SK-N-SH (cell line): ENCODE measurements around the gene NOD1. TPM values are rescaled to one million over a fixed set of nuclear protein-coding genes. Genes with fewer than 3 reads are reported as not detected.

ENCODE experiments used
- CTCF ChIA-PET: fragments of 300-600, 350-600 bp; formaldehyde crosslinking; extraction: SDS; loops from one replicate; lab custom pipeline; 2021; lab: Yijun Ruan, JAX
- POLR2A ChIA-PET: fragments of 350-600 bp; sonication (Branson Sonifier 250); formaldehyde crosslinking; extraction: SDS; loops from one replicate; lab custom pipeline; 2020; ENCODE audit warnings: antibody characterized with exemption, inconsistent platforms; lab: Yijun Ruan, JAX
- DNase-seq: peaks from one replicate; pipeline ENCODE4 v3.0.0; 2012
- H2AFZ ChIP-seq: fragments of 200-600 bp; sonication (generic); 2 replicates; pipeline ENCODE4 v1.8.1; 2016; ENCODE audit warnings: antibody characterized with exemption, mild to moderate bottlenecking, low read depth
- H3F3A ChIP-seq: fragments of 200-600 bp; sonication (generic); replicated peaks from 2 replicates; pipeline ENCODE3; 2016; ENCODE audit warnings: antibody characterized with exemption, mild to moderate bottlenecking; ENCODE audit not compliant: insufficient read depth
- H3K27ac ChIP-seq, 2 experiments: fragments of 200-500 bp in 1 of 2; fragments of 200-600 bp in 1 of 2; sonication (Bioruptor generic) in 1 of 2; sonication (generic), shearing (Covaris generic) in 1 of 2; 2 replicates each; pipeline versions ENCODE4 v1.5.1 to v1.6.1; 2014 to 2016; ENCODE audit warnings: low read depth in 2 of 2, inconsistent platforms in 1 of 2, low read length in 1 of 2, mild to moderate bottlenecking in 1 of 2, mixed read lengths in 1 of 2
- H3K27me3 ChIP-seq: fragments of 200-600 bp; sonication (generic), shearing (Covaris generic); 2 replicates; pipeline ENCODE4 v1.6.1; 2016; ENCODE audit warnings: mixed run types; ENCODE audit not compliant: insufficient read depth
- H3K36me3 ChIP-seq, 2 experiments: fragments of 200-500 bp in 1 of 2; fragments of 200-600 bp in 1 of 2; sonication (Bioruptor generic) in 1 of 2; sonication (generic) in 1 of 2; replicated peaks in 1 of 2; 2 replicates each; pipeline versions ENCODE3 to v1.5.1; 2014 to 2016; ENCODE audit warnings: low read length in 1 of 2, mild to moderate bottlenecking in 1 of 2; ENCODE audit not compliant: insufficient read depth in 2 of 2, control insufficient read depth in 1 of 2
- H3K4me1 ChIP-seq, 2 experiments: fragments of 200-500 bp in 1 of 2; fragments of 200-600 bp in 1 of 2; sonication (Bioruptor generic) in 1 of 2; sonication (generic), shearing (Covaris generic) in 1 of 2; 2 replicates each; pipeline versions ENCODE4 v1.5.1 to v1.6.1; 2014 to 2016; ENCODE audit warnings: low read depth in 1 of 2, low read length in 1 of 2, mixed run types in 1 of 2; ENCODE audit not compliant: insufficient read depth in 2 of 2, control insufficient read depth in 1 of 2
- H3K4me2 ChIP-seq: fragments of 200-600 bp; sonication (generic), shearing (Covaris generic); 2 replicates; pipeline ENCODE4 v1.6.1; 2017; ENCODE audit warnings: mixed run types
- H3K4me3 ChIP-seq, 2 experiments: fragments of 200-500 bp in 1 of 2; fragments of 200-600 bp in 1 of 2; sonication (Bioruptor generic) in 1 of 2; sonication (generic), shearing (Covaris generic) in 1 of 2; 2 replicates each; pipeline versions ENCODE4 v1.5.1 to v1.8.1; 2014 to 2016; ENCODE audit warnings: low read depth in 2 of 2, inconsistent platforms in 1 of 2, low read length in 1 of 2, mild to moderate bottlenecking in 1 of 2, mixed read lengths in 1 of 2, moderate library complexity in 1 of 2
- H3K79me2 ChIP-seq: fragments of 200-600 bp; sonication (generic); 2 replicates; pipeline ENCODE4 v1.8.1; 2017; ENCODE audit warnings: mild to moderate bottlenecking; ENCODE audit not compliant: insufficient read depth
- H3K9ac ChIP-seq: fragments of 200-600 bp; sonication (generic); 2 replicates; pipeline ENCODE4 v1.6.1; 2017; ENCODE audit warnings: mixed run types
- H3K9me2 ChIP-seq: fragments of 200-600 bp; sonication (generic); 2 replicates; pipeline ENCODE4 v1.6.1; 2017; ENCODE audit warnings: mixed run types
- H3K9me3 ChIP-seq: fragments of 200-600 bp; sonication (generic); 2 replicates; pipeline ENCODE4 v1.6.1; 2017; ENCODE audit warnings: mixed run types, mild to moderate bottlenecking, moderate library complexity
- H4K20me1 ChIP-seq: fragments of 200-600 bp; sonication (generic); 2 replicates; pipeline ENCODE4 v1.6.1; 2017; ENCODE audit warnings: mild to moderate bottlenecking, mixed run types; ENCODE audit not compliant: insufficient read depth
- CHD2 ChIP-seq: fragments of 150-350 bp; IDR thresholded peaks from 2 replicates; pipeline ENCODE4 v1.6.1; 2018; ENCODE audit warnings: low read length; ENCODE audit not compliant: partially characterized antibody
- ELF1 ChIP-seq: IDR thresholded peaks from 2 replicates; pipeline ENCODE4 v1.4.0; 2012
- EP300 ChIP-seq, 2 experiments: IDR thresholded peaks; 2 replicates each; pipeline versions ENCODE4 v1.4.0 to v1.6.1; 2012; ENCODE audit warnings: borderline replicate concordance in 1 of 2, low read depth in 1 of 2, low read length in 1 of 2
- EZH2phosphoT487 ChIP-seq: fragments of 200-600 bp; sonication (generic); IDR thresholded peaks from 2 replicates; pipeline ENCODE4 v1.6.1; 2017; ENCODE audit warnings: low read depth, mixed run types, mild to moderate bottlenecking, antibody characterized with exemption, moderate library complexity, borderline replicate concordance
- FOSL2 ChIP-seq: IDR thresholded peaks from 2 replicates; pipeline ENCODE4 v1.4.0; 2012; ENCODE audit warnings: low read depth, mild to moderate bottlenecking, moderate library complexity, borderline replicate concordance
- FOXJ3 ChIP-seq: sonication (generic); formaldehyde crosslinking; IDR thresholded peaks from 2 replicates; pipeline ENCODE4 v1.5.1; 2020; ENCODE audit warnings: mild to moderate bottlenecking, missing genetic modification reagents
- FOXM1 ChIP-seq: IDR thresholded peaks from 2 replicates; pipeline ENCODE4 v1.4.0; 2012; ENCODE audit warnings: low read depth, mild to moderate bottlenecking
- JUND ChIP-seq: IDR thresholded peaks from 2 replicates; pipeline ENCODE4 v1.4.0; 2012
- NRF1 ChIP-seq: IDR thresholded peaks from 2 replicates; pipeline ENCODE4 v1.6.1; 2012; ENCODE audit warnings: low read depth, mild to moderate bottlenecking, low read length
- RAD21 ChIP-seq: IDR thresholded peaks from 2 replicates; pipeline ENCODE4 v1.6.1; 2012; ENCODE audit warnings: mild to moderate bottlenecking, low read length
- RFX5 ChIP-seq: IDR thresholded peaks from 2 replicates; pipeline ENCODE4 v1.6.1; 2012; ENCODE audit warnings: mild to moderate bottlenecking, improper control_type of control experiment, low read length
- SMC3 ChIP-seq: IDR thresholded peaks from 2 replicates; pipeline ENCODE4 v1.6.1; 2012; ENCODE audit warnings: low read depth, low read length, improper control_type of control experiment
- TCF12 ChIP-seq: IDR thresholded peaks from 2 replicates; pipeline ENCODE4 v1.4.0; 2012
- TEAD4 ChIP-seq: IDR thresholded peaks from 2 replicates; pipeline ENCODE4 v1.4.0; 2012; ENCODE audit warnings: mild to moderate bottlenecking, borderline replicate concordance; ENCODE audit not compliant: insufficient read depth
- USF1 ChIP-seq: IDR thresholded peaks from 2 replicates; pipeline ENCODE4 v1.4.0; 2012; ENCODE audit warnings: low read depth, borderline replicate concordance
- USF2 ChIP-seq: fragments of 150-350 bp; IDR thresholded peaks from 2 replicates; pipeline ENCODE4 v1.6.1; 2017; ENCODE audit warnings: antibody characterized with exemption, low read length, low read depth, borderline replicate concordance
- YY1 ChIP-seq: IDR thresholded peaks from 2 replicates; pipeline ENCODE4 v1.4.0; 2012; ENCODE audit warnings: low read depth, mild to moderate bottlenecking
- WGBS: methylation state at CpG from one replicate; pipeline ENCODE4 v1.1.6; 2017; ENCODE audit warnings: low lambda C conversion rate; 5-methylcytosine and 5-hydroxymethylcytosine counted together
- polyA plus RNA-seq, 3 experiments: library from polyadenylated mRNA; depleted of rRNA; stranded (reverse); fragments of >200 nt; gene quantifications; 2 replicates each; pipeline ENCODE4 v1.2.3, GENCODE V29; 2012
- TF ChIP-seq, protein P1 (sequence below): IDR thresholded peaks from 2 replicates; pipeline ENCODE4; 2012
- TF ChIP-seq, protein P2 (sequence below): fragments of 150-350 bp; IDR thresholded peaks from 2 replicates; pipeline ENCODE4 v1.6.1; 2016; ENCODE audit warnings: mild to moderate bottlenecking, low read depth, low read length

Gene NOD1
- polyA plus RNA-seq, 1 of the 3 experiments (the other 2 are of a cell fraction) = 5.5 TPM

- Histone ChIP-seq H3K9me2 (no peaks in the 10 kb centered on the region), H3K9ac (no peak overlapping the region), H3K27me3 (no peaks in the 10 kb centered on the region), H3F3A (peaks cover 5% of the 10 kb centered on the region), H3K27ac (no peak overlapping the region), H3K4me2 (no peak overlapping the region), H3K4me1 (no peaks in the 10 kb centered on the region; a peak in 1 of 4 replicates), H3K36me3 (peaks cover 15 to 37% of the 10 kb centered on the region in 2 experiments), H3K4me3 (no peak overlapping the region), H3K79me2 (no peaks in the 10 kb centered on the region), H2AFZ (no peak overlapping the region), H3K9me3 (no peaks in the 10 kb centered on the region), H4K20me1 (no peaks in the 10 kb centered on the region)
- DNase-seq = no peak
- 98% methylated on average over 5 of the region's 5 CpGs for WGBS
- ChIA-PET POLR2A (no interaction called here), CTCF (no interaction called here)
- no peak for TF ChIP-seq FOXM1
- TF ChIP-seq ELF1 = no peak
- no peak for TF ChIP-seq CHD2
- TF ChIP-seq USF2 = no peak
- TF ChIP-seq FOXJ3 (CRISPR knock-in tag) = no peak
- no peak for TF ChIP-seq FOSL2
- no peak for TF ChIP-seq RFX5
- no peak for TF ChIP-seq NRF1
- TF ChIP-seq YY1 = no peak
- TF ChIP-seq EZH2phosphoT487 = no peak
- TF ChIP-seq EP300 (IDR thresholded peaks at IDR 0.05; ENCODE audit: borderline replicate concordance in 1 of 2, low read depth in 1 of 2, low read length in 1 of 2) = no peak
- TF ChIP-seq JUND = no peak
- no peak for TF ChIP-seq SMC3
- TF ChIP-seq TCF12 = no peak
- no peak for TF ChIP-seq TEAD4
Measured at GRCh38 chr7:30424506-30424905, 54.1 kb downstream of the NOD1 start.

DNA sequence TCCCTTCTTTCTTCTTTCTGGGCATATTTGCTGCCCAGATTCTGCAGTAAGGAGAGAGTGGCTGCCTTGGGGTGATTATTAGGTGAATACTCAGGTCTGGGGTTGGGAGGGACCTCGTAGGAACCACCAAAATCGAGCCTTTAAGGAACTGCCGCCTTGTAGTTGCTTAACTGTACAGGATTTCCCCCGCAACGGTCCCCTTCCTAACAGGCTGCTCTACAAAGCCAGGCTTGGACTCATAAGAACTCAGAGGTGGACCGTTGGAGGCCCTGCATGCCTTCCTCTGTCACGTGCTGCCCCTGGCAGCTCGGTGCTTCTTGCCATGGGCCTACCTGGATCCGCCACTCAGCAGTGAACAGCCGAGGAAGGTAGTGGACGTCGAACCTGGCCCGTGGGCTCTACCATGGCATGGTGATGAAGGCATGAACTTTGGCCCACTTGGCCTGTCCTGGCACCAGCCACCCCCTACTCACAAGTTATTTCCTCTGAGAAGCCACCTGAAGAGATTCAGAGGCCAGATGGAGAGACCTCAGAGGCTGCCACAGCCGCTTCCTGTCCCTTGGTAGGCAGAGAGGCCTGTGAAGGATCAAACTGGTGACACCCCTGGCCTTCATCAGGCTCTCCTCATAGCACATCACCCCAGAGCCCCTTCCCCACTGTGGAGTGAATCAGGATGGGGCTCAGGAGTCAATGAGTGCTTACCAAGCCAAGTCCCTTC is 54.6 kb downstream of the NOD1 start:
- H3K27ac ChIP-seq = no peak overlapping the region
- H3K4me2 ChIP-seq = no peak overlapping the region
- H3K9me2 ChIP-seq = no peaks in the 10 kb centered on the region
- no peaks in the 10 kb centered on the region for H3K27me3 ChIP-seq
- H2AFZ ChIP-seq = no peak overlapping the region
- POLR2A ChIA-PET = no interaction called here
- peaks cover 15 to 34% of the 10 kb centered on the region in 2 experiments for H3K36me3 ChIP-seq
- TF ChIP-seq USF1 (no peak), USF2 (no peak), RFX5 (no peak), FOSL2 (no peak), RAD21 (no peak), CHD2 (no peak)
- TF ChIP-seq, protein P1, sequence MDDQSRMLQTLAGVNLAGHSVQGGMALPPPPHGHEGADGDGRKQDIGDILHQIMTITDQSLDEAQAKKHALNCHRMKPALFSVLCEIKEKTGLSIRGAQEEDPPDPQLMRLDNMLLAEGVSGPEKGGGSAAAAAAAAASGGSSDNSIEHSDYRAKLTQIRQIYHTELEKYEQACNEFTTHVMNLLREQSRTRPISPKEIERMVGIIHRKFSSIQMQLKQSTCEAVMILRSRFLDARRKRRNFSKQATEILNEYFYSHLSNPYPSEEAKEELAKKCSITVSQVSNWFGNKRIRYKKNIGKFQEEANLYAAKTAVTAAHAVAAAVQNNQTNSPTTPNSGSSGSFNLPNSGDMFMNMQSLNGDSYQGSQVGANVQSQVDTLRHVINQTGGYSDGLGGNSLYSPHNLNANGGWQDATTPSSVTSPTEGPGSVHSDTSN = no peak
- TF ChIP-seq, protein P2, sequence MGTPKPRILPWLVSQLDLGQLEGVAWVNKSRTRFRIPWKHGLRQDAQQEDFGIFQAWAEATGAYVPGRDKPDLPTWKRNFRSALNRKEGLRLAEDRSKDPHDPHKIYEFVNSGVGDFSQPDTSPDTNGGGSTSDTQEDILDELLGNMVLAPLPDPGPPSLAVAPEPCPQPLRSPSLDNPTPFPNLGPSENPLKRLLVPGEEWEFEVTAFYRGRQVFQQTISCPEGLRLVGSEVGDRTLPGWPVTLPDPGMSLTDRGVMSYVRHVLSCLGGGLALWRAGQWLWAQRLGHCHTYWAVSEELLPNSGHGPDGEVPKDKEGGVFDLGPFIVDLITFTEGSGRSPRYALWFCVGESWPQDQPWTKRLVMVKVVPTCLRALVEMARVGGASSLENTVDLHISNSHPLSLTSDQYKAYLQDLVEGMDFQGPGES = no peak
- TF ChIP-seq, all 33 proteins: peak for 0
- CTCF ChIA-PET = interaction anchor here (0.8 to 2.5 kb wide), 2 partner anchors 11 to 140 kb away, joined by 3 to 14 read pairs; no protein-coding TSS in a partner anchor
- no peak for DNase-seq
- Histone ChIP-seq H3F3A (peaks cover 5% of the 10 kb centered on the region), H4K20me1 (no peaks in the 10 kb centered on the region), H3K4me3 (no peak overlapping the region), H3K79me2 (no peaks in the 10 kb centered on the region), H3K4me1 (no peaks in the 10 kb centered on the region; a peak in 1 of 4 replicates), H3K9me3 (no peaks in the 10 kb centered on the region), H3K9ac (no peak overlapping the region)
- WGBS = 96% methylated on average over 10 of the region's 14 CpGs
